HEK293 (cell line): Measurements from ENCODE around the gene ADCY7.

Experiments
- CTCF ChIA-PET: fragments of 350-600 bp; formaldehyde crosslinking; extraction: SDS; loops from one replicate; lab custom pipeline; 2021; ENCODE audit warnings: antibody characterized with exemption; lab: Yijun Ruan, JAX
- POLR2A ChIA-PET: fragments of 300-600 bp; formaldehyde crosslinking; extraction: SDS; loops from one replicate; lab custom pipeline; 2020; ENCODE audit warnings: antibody characterized with exemption, inconsistent platforms; lab: Yijun Ruan, JAX
- H3K27ac ChIP-seq: fragments of 200-500 bp; sonication (Bioruptor generic); 2 replicates; pipeline ENCODE4 v1.5.1; 2014; ENCODE audit warnings: low read depth, low read length, control low read depth, inconsistent platforms; ENCODE audit errors: extremely low read depth
- H3K36me3 ChIP-seq, 2 experiments: fragments of 200-500 bp in 1 of 2; sonication (Bioruptor generic) in 1 of 2; 1 replicate in 1 of 2; 2 replicates in 1 of 2; pipeline ENCODE4 v1.5.1; 2014 to 2017; ENCODE audit warnings: inconsistent platforms in 2 of 2, low read length in 2 of 2; ENCODE audit not compliant: control insufficient read depth in 2 of 2, insufficient read depth in 1 of 2
- H3K4me1 ChIP-seq: fragments of 200-500 bp; sonication (Bioruptor generic); 2 replicates; pipeline ENCODE4 v1.5.1; 2014; ENCODE audit warnings: mild to moderate bottlenecking, low read length, inconsistent platforms; ENCODE audit not compliant: control insufficient read depth, insufficient read depth
- H3K4me3 ChIP-seq: 2 replicates; pipeline ENCODE4 v1.5.1; 2011; ENCODE audit warnings: low read depth, mild to moderate bottlenecking, control low read depth, low read length, moderate library complexity
- H3K9me3 ChIP-seq: fragments of 200-500 bp; sonication (Bioruptor generic); 2 replicates; pipeline ENCODE4 v1.5.1; 2014; ENCODE audit warnings: low read depth, low read length, inconsistent platforms; ENCODE audit not compliant: control insufficient read depth, insufficient read depth
- OSR2 ChIP-seq: fragments of 450-650 bp; formaldehyde crosslinking; IDR thresholded peaks from 2 replicates; pipeline ENCODE4 v1.5.1; 2016; ENCODE audit warnings: missing biosample characterization, missing genetic modification characterization
- RBAK ChIP-seq: fragments of 450-650 bp; formaldehyde crosslinking; IDR thresholded peaks from 2 replicates; pipeline ENCODE4 v1.5.1; 2016; ENCODE audit warnings: missing biosample characterization, missing genetic modification characterization
- SP7 ChIP-seq: fragments of 450-650 bp; formaldehyde crosslinking; IDR thresholded peaks from 2 replicates; pipeline ENCODE4 v1.5.1; 2016; ENCODE audit warnings: missing biosample characterization, missing genetic modification characterization
- TRIM28 ChIP-seq: IDR thresholded peaks from 2 replicates; pipeline ENCODE4 v1.6.1; 2011; ENCODE audit warnings: low read length, control low read depth, borderline replicate concordance
- YY1 ChIP-seq: fragments of 450-650 bp; formaldehyde crosslinking; IDR thresholded peaks from 2 replicates; pipeline ENCODE4 v1.5.1; 2018; ENCODE audit warnings: missing biosample characterization, missing genetic modification characterization
- ZNF214 ChIP-seq: fragments of 450-650 bp; formaldehyde crosslinking; IDR thresholded peaks from 2 replicates; pipeline ENCODE4 v1.5.1; 2017; ENCODE audit warnings: missing biosample characterization, mild to moderate bottlenecking, missing genetic modification characterization, borderline replicate concordance
- ZNF221 ChIP-seq: fragments of 450-650 bp; formaldehyde crosslinking; IDR thresholded peaks from 2 replicates; pipeline ENCODE4 v1.5.1; 2017; ENCODE audit warnings: missing biosample characterization, missing genetic modification characterization, borderline replicate concordance
- ZNF423 ChIP-seq: fragments of 450-650 bp; formaldehyde crosslinking; IDR thresholded peaks from 2 replicates; pipeline ENCODE4 v1.5.1; 2016; ENCODE audit warnings: missing biosample characterization, missing genetic modification characterization
- TF ChIP-seq, protein P1 (sequence below): fragments of 450-650 bp; formaldehyde crosslinking; IDR thresholded peaks from 2 replicates; pipeline ENCODE4 v1.5.1; 2017; ENCODE audit warnings: missing biosample characterization, missing genetic modification characterization
- TF ChIP-seq, protein P2 (sequence below): sonication (generic); formaldehyde crosslinking; IDR thresholded peaks from 2 replicates; pipeline ENCODE4 v1.8.1; 2022; ENCODE audit warnings: mild to moderate bottlenecking, moderate library complexity, missing genetic modification reagents
- TF ChIP-seq, protein P3 (sequence below): fragments of 450-650 bp; formaldehyde crosslinking; IDR thresholded peaks from 2 replicates; pipeline ENCODE4 v1.5.1; 2016; ENCODE audit warnings: missing biosample characterization, missing genetic modification characterization
- TF ChIP-seq, protein P4 (sequence below): fragments of 450-650 bp; formaldehyde crosslinking; IDR thresholded peaks from 2 replicates; pipeline ENCODE4 v1.5.1; 2016; ENCODE audit warnings: missing biosample characterization, missing genetic modification characterization, low read depth
- TF ChIP-seq, protein P5 (sequence below): fragments of 450-650 bp; formaldehyde crosslinking; conservative IDR thresholded peaks from 2 replicates; pipeline ENCODE4 v1.5.1; 2016; ENCODE audit warnings: low read depth, missing biosample characterization, missing genetic modification characterization
- TF ChIP-seq, protein P6 (sequence below): fragments of 450-650 bp; formaldehyde crosslinking; conservative IDR thresholded peaks from 2 replicates; pipeline ENCODE4 v1.5.1; 2016; ENCODE audit warnings: low read depth, missing biosample characterization, missing genetic modification characterization
- TF ChIP-seq, protein P7 (sequence below): fragments of 450-650 bp; IDR thresholded peaks from 2 replicates; pipeline ENCODE4 v1.5.1; 2018; ENCODE audit warnings: missing biosample characterization, missing genetic modification characterization

ADCY7 gene

DNA sequence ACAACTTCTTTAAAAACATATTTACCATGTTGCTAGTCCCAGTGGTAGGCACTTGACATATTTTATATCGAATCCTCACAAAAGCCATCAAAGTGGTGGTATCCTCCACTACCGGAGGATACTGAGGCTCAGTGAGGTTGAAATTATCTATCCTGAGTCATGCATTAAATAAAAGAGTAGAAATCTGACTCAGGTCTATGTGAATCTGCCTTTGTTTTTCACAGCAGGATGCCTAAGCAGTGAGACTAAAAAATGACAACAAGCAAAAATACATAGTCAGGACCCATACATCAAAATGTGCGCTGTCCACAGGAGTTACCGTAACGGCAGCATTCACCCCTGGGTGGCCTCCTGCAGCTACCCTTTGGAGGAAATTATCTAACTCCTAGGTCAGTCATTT, 84.8 kb downstream of the ADCY7 start (continued):
- TF ChIP-seq, protein P1, sequence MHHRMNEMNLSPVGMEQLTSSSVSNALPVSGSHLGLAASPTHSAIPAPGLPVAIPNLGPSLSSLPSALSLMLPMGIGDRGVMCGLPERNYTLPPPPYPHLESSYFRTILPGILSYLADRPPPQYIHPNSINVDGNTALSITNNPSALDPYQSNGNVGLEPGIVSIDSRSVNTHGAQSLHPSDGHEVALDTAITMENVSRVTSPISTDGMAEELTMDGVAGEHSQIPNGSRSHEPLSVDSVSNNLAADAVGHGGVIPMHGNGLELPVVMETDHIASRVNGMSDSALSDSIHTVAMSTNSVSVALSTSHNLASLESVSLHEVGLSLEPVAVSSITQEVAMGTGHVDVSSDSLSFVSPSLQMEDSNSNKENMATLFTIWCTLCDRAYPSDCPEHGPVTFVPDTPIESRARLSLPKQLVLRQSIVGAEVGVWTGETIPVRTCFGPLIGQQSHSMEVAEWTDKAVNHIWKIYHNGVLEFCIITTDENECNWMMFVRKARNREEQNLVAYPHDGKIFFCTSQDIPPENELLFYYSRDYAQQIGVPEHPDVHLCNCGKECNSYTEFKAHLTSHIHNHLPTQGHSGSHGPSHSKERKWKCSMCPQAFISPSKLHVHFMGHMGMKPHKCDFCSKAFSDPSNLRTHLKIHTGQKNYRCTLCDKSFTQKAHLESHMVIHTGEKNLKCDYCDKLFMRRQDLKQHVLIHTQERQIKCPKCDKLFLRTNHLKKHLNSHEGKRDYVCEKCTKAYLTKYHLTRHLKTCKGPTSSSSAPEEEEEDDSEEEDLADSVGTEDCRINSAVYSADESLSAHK (tag by site-specific recombination) = no peak
- TF ChIP-seq ZNF423 = no peak
- TF ChIP-seq, protein P2, sequence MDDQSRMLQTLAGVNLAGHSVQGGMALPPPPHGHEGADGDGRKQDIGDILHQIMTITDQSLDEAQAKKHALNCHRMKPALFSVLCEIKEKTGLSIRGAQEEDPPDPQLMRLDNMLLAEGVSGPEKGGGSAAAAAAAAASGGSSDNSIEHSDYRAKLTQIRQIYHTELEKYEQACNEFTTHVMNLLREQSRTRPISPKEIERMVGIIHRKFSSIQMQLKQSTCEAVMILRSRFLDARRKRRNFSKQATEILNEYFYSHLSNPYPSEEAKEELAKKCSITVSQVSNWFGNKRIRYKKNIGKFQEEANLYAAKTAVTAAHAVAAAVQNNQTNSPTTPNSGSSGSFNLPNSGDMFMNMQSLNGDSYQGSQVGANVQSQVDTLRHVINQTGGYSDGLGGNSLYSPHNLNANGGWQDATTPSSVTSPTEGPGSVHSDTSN (CRISPR knock-in tag) = no peak
- TF ChIP-seq, protein P3, sequence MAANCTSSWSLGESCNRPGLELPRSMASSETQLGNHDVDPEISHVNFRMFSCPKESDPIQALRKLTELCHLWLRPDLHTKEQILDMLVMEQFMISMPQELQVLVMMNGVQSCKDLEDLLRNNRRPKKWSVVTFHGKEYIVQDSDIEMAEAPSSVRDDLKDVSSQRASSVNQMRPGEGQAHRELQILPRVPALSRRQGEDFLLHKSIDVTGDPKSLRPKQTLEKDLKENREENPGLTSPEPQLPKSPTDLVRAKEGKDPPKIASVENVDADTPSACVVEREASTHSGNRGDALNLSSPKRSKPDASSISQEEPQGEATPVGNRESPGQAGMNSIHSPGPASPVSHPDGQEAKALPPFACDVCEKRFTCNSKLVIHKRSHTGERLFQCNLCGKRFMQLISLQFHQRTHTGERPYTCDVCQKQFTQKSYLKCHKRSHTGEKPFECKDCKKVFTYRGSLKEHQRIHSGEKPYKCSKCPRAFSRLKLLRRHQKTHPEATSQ (tag by site-specific recombination) = no peak
- TF ChIP-seq YY1 (tag by site-specific recombination) = no peak

DNA sequence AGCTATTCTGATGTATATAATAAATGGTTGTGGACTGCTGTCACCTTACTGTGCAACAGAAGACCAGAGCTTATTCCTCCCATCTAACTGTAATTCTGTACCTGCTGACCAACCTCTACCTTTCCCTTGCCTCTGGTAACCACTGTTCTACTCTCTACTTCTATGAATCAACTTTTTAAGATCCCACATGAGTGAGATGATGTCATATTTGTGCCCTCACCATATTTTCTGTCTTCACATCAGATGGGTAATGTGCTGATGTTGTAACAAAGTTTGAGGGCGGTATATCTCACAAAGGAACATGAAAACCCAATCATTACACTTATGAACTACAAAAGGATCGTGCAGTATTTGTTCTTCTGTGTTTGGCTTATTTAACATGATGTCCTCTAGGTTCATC, 85.6 kb downstream of the ADCY7 start:
- ChIA-PET CTCF (interaction anchor here (1.5 kb wide), 1 partner anchor 9 kb away, joined by 4 read pairs; no protein-coding TSS in a partner anchor), POLR2A (no interaction called here)
- H3K36me3 ChIP-seq = peaks cover 32 to 70% of the 10 kb centered on the region in 2 experiments
- H3K27ac ChIP-seq = no peak overlapping the region
- TF ChIP-seq, protein P4, sequence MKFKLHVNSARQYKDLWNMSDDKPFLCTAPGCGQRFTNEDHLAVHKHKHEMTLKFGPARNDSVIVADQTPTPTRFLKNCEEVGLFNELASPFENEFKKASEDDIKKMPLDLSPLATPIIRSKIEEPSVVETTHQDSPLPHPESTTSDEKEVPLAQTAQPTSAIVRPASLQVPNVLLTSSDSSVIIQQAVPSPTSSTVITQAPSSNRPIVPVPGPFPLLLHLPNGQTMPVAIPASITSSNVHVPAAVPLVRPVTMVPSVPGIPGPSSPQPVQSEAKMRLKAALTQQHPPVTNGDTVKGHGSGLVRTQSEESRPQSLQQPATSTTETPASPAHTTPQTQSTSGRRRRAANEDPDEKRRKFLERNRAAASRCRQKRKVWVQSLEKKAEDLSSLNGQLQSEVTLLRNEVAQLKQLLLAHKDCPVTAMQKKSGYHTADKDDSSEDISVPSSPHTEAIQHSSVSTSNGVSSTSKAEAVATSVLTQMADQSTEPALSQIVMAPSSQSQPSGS (tag by site-specific recombination) = peak; percentile 35; the same call in 1 of the 2 replicates
- TF ChIP-seq, protein P5, sequence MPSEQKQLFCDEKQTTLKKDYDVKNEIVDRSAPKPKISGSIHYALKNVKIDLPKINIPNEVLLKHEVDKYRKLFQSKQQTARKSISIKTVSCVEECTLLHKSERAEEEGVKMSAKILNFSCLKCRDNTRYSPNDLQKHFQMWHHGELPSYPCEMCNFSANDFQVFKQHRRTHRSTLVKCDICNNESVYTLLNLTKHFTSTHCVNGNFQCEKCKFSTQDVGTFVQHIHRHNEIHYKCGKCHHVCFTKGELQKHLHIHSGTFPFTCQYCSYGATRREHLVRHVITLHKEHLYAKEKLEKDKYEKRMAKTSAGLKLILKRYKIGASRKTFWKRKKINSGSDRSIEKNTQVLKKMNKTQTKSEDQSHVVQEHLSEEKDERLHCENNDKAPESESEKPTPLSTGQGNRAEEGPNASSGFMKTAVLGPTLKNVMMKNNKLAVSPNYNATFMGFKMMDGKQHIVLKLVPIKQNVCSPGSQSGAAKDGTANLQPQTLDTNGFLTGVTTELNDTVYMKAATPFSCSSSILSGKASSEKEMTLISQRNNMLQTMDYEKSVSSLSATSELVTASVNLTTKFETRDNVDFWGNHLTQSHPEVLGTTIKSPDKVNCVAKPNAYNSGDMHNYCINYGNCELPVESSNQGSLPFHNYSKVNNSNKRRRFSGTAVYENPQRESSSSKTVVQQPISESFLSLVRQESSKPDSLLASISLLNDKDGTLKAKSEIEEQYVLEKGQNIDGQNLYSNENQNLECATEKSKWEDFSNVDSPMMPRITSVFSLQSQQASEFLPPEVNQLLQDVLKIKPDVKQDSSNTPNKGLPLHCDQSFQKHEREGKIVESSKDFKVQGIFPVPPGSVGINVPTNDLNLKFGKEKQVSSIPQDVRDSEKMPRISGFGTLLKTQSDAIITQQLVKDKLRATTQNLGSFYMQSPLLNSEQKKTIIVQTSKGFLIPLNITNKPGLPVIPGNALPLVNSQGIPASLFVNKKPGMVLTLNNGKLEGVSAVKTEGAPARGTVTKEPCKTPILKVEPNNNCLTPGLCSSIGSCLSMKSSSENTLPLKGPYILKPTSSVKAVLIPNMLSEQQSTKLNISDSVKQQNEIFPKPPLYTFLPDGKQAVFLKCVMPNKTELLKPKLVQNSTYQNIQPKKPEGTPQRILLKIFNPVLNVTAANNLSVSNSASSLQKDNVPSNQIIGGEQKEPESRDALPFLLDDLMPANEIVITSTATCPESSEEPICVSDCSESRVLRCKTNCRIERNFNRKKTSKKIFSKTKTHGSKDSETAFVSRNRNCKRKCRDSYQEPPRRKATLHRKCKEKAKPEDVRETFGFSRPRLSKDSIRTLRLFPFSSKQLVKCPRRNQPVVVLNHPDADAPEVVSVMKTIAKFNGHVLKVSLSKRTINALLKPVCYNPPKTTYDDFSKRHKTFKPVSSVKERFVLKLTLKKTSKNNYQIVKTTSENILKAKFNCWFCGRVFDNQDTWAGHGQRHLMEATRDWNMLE (tag by site-specific recombination) = no peak
- H3K9me3 ChIP-seq = no peaks in the 10 kb centered on the region
- no peak overlapping the region for H3K4me3 ChIP-seq
- H3K4me1 ChIP-seq = no peaks in the 10 kb centered on the region

DNA sequence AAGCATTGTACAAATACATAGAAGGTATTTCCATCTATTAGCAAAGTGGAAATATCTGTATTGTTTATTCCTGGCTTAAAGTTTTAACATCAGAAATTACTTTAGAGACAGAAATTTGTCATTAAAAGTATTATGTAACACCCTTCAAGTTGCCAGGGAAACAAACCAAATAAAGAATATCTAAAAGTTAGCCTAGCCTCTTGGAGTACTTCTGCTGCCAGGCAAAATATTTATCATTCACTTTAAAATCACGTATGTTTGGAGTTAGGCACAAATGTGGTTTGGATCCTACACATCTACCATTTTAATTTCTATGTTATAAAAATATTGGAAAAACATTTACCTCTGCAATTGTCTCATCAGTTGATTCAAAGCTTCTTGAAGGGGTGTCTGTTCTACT, 87.7 kb downstream of the ADCY7 start:
- Histone ChIP-seq H3K4me1 (no peaks in the 10 kb centered on the region), H3K36me3 (peaks cover 37 to 88% of the 10 kb centered on the region in 2 experiments), H3K9me3 (no peaks in the 10 kb centered on the region), H3K4me3 (no peak overlapping the region), H3K27ac (no peak overlapping the region)
- POLR2A ChIA-PET = no interaction called here
- CTCF ChIA-PET = interaction anchor here (0.7 to 3.8 kb wide), 14 partner anchors 9 to 461 kb away, joined by 3 to 25 read pairs (median 5); partner anchors contain the start of gene CNEP1R1
- TF ChIP-seq, protein P6, sequence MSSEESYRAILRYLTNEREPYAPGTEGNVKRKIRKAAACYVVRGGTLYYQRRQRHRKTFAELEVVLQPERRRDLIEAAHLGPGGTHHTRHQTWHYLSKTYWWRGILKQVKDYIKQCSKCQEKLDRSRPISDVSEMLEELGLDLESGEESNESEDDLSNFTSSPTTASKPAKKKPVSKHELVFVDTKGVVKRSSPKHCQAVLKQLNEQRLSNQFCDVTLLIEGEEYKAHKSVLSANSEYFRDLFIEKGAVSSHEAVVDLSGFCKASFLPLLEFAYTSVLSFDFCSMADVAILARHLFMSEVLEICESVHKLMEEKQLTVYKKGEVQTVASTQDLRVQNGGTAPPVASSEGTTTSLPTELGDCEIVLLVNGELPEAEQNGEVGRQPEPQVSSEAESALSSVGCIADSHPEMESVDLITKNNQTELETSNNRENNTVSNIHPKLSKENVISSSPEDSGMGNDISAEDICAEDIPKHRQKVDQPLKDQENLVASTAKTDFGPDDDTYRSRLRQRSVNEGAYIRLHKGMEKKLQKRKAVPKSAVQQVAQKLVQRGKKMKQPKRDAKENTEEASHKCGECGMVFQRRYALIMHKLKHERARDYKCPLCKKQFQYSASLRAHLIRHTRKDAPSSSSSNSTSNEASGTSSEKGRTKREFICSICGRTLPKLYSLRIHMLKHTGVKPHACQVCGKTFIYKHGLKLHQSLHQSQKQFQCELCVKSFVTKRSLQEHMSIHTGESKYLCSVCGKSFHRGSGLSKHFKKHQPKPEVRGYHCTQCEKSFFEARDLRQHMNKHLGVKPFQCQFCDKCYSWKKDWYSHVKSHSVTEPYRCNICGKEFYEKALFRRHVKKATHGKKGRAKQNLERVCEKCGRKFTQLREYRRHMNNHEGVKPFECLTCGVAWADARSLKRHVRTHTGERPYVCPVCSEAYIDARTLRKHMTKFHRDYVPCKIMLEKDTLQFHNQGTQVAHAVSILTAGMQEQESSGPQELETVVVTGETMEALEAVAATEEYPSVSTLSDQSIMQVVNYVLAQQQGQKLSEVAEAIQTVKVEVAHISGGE = no peak
- TF ChIP-seq OSR2 (no peak), TRIM28 (no peak), RBAK (tag by site-specific recombination) (no peak), ZNF221 (no peak), SP7 (tag by site-specific recombination) (no peak), ZNF214 (tag by site-specific recombination) (no peak)
- TF ChIP-seq, protein P7, sequence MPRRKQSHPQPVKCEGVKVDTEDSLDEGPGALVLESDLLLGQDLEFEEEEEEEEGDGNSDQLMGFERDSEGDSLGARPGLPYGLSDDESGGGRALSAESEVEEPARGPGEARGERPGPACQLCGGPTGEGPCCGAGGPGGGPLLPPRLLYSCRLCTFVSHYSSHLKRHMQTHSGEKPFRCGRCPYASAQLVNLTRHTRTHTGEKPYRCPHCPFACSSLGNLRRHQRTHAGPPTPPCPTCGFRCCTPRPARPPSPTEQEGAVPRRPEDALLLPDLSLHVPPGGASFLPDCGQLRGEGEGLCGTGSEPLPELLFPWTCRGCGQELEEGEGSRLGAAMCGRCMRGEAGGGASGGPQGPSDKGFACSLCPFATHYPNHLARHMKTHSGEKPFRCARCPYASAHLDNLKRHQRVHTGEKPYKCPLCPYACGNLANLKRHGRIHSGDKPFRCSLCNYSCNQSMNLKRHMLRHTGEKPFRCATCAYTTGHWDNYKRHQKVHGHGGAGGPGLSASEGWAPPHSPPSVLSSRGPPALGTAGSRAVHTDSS (tag by site-specific recombination) = no peak
